SK-N-SH (cell line): Measurements from ENCODE around the gene EIF4E2. TPM values are rescaled to one million over a fixed set of nuclear protein-coding genes. Genes with fewer than 3 reads are reported as not detected.

Experiments used
- CTCF ChIA-PET: fragments of 300-600, 350-600 bp; formaldehyde crosslinking; extraction: SDS; loops from one replicate; lab custom pipeline; 2021; lab: Yijun Ruan, JAX
- POLR2A ChIA-PET: fragments of 350-600 bp; sonication (Branson Sonifier 250); formaldehyde crosslinking; extraction: SDS; loops from one replicate; lab custom pipeline; 2020; ENCODE audit warnings: antibody characterized with exemption, inconsistent platforms; lab: Yijun Ruan, JAX
- DNase-seq: peaks from one replicate; pipeline ENCODE4 v3.0.0; 2012
- H2AFZ ChIP-seq: fragments of 200-600 bp; sonication (generic); 2 replicates; pipeline ENCODE4 v1.8.1; 2016; ENCODE audit warnings: antibody characterized with exemption, mild to moderate bottlenecking, low read depth
- H3F3A ChIP-seq: fragments of 200-600 bp; sonication (generic); replicated peaks from 2 replicates; pipeline ENCODE3; 2016; ENCODE audit warnings: antibody characterized with exemption, mild to moderate bottlenecking; ENCODE audit not compliant: insufficient read depth
- H3K27ac ChIP-seq, 2 experiments: fragments of 200-500 bp in 1 of 2; fragments of 200-600 bp in 1 of 2; sonication (Bioruptor generic) in 1 of 2; sonication (generic), shearing (Covaris generic) in 1 of 2; 2 replicates each; pipeline versions ENCODE4 v1.5.1 to v1.6.1; 2014 to 2016; ENCODE audit warnings: low read depth in 2 of 2, inconsistent platforms in 1 of 2, low read length in 1 of 2, mild to moderate bottlenecking in 1 of 2, mixed read lengths in 1 of 2
- H3K27me3 ChIP-seq: fragments of 200-600 bp; sonication (generic), shearing (Covaris generic); 2 replicates; pipeline ENCODE4 v1.6.1; 2016; ENCODE audit warnings: mixed run types; ENCODE audit not compliant: insufficient read depth
- H3K36me3 ChIP-seq, 2 experiments: fragments of 200-500 bp in 1 of 2; fragments of 200-600 bp in 1 of 2; sonication (Bioruptor generic) in 1 of 2; sonication (generic) in 1 of 2; replicated peaks in 1 of 2; 2 replicates each; pipeline versions ENCODE3 to v1.5.1; 2014 to 2016; ENCODE audit warnings: low read length in 1 of 2, mild to moderate bottlenecking in 1 of 2; ENCODE audit not compliant: insufficient read depth in 2 of 2, control insufficient read depth in 1 of 2
- H3K4me1 ChIP-seq, 2 experiments: fragments of 200-500 bp in 1 of 2; fragments of 200-600 bp in 1 of 2; sonication (Bioruptor generic) in 1 of 2; sonication (generic), shearing (Covaris generic) in 1 of 2; 2 replicates each; pipeline versions ENCODE4 v1.5.1 to v1.6.1; 2014 to 2016; ENCODE audit warnings: low read depth in 1 of 2, low read length in 1 of 2, mixed run types in 1 of 2; ENCODE audit not compliant: insufficient read depth in 2 of 2, control insufficient read depth in 1 of 2
- H3K4me2 ChIP-seq: fragments of 200-600 bp; sonication (generic), shearing (Covaris generic); 2 replicates; pipeline ENCODE4 v1.6.1; 2017; ENCODE audit warnings: mixed run types
- H3K4me3 ChIP-seq, 2 experiments: fragments of 200-500 bp in 1 of 2; fragments of 200-600 bp in 1 of 2; sonication (Bioruptor generic) in 1 of 2; sonication (generic), shearing (Covaris generic) in 1 of 2; 2 replicates each; pipeline versions ENCODE4 v1.5.1 to v1.8.1; 2014 to 2016; ENCODE audit warnings: low read depth in 2 of 2, inconsistent platforms in 1 of 2, low read length in 1 of 2, mild to moderate bottlenecking in 1 of 2, mixed read lengths in 1 of 2, moderate library complexity in 1 of 2
- H3K79me2 ChIP-seq: fragments of 200-600 bp; sonication (generic); 2 replicates; pipeline ENCODE4 v1.8.1; 2017; ENCODE audit warnings: mild to moderate bottlenecking; ENCODE audit not compliant: insufficient read depth
- H3K9ac ChIP-seq: fragments of 200-600 bp; sonication (generic); 2 replicates; pipeline ENCODE4 v1.6.1; 2017; ENCODE audit warnings: mixed run types
- H3K9me2 ChIP-seq: fragments of 200-600 bp; sonication (generic); 2 replicates; pipeline ENCODE4 v1.6.1; 2017; ENCODE audit warnings: mixed run types
- H3K9me3 ChIP-seq: fragments of 200-600 bp; sonication (generic); 2 replicates; pipeline ENCODE4 v1.6.1; 2017; ENCODE audit warnings: mixed run types, mild to moderate bottlenecking, moderate library complexity
- H4K20me1 ChIP-seq: fragments of 200-600 bp; sonication (generic); 2 replicates; pipeline ENCODE4 v1.6.1; 2017; ENCODE audit warnings: mild to moderate bottlenecking, mixed run types; ENCODE audit not compliant: insufficient read depth
- CHD2 ChIP-seq: fragments of 150-350 bp; IDR thresholded peaks from 2 replicates; pipeline ENCODE4 v1.6.1; 2018; ENCODE audit warnings: low read length; ENCODE audit not compliant: partially characterized antibody
- FOXM1 ChIP-seq: IDR thresholded peaks from 2 replicates; pipeline ENCODE4 v1.4.0; 2012; ENCODE audit warnings: low read depth, mild to moderate bottlenecking
- IRF3 ChIP-seq: fragments of 150-350 bp; IDR thresholded peaks from 2 replicates; pipeline ENCODE4 v1.6.1; 2016; ENCODE audit warnings: mild to moderate bottlenecking, low read depth, low read length
- NFIC ChIP-seq: IDR thresholded peaks from 2 replicates; pipeline ENCODE4 v1.4.0; 2012; ENCODE audit warnings: borderline replicate concordance
- NRF1 ChIP-seq: IDR thresholded peaks from 2 replicates; pipeline ENCODE4 v1.6.1; 2012; ENCODE audit warnings: low read depth, mild to moderate bottlenecking, low read length
- PBX3 ChIP-seq: IDR thresholded peaks from 2 replicates; pipeline ENCODE4; 2012
- RAD21 ChIP-seq: IDR thresholded peaks from 2 replicates; pipeline ENCODE4 v1.6.1; 2012; ENCODE audit warnings: mild to moderate bottlenecking, low read length
- RCOR1 ChIP-seq: fragments of 150-350 bp; IDR thresholded peaks from 2 replicates; pipeline ENCODE4 v1.6.1; 2017; ENCODE audit warnings: antibody characterized with exemption, low read length
- RXRA ChIP-seq: IDR thresholded peaks from 2 replicates; pipeline ENCODE4 v1.4.0; 2012; ENCODE audit warnings: low read depth, mild to moderate bottlenecking, borderline replicate concordance
- TAF1 ChIP-seq: IDR thresholded peaks from 2 replicates; pipeline ENCODE4 v1.6.1; 2012; ENCODE audit warnings: low read depth, mild to moderate bottlenecking, low read length, moderate library complexity, borderline replicate concordance
- TCF12 ChIP-seq: IDR thresholded peaks from 2 replicates; pipeline ENCODE4 v1.4.0; 2012
- TEAD4 ChIP-seq: IDR thresholded peaks from 2 replicates; pipeline ENCODE4 v1.4.0; 2012; ENCODE audit warnings: mild to moderate bottlenecking, borderline replicate concordance; ENCODE audit not compliant: insufficient read depth
- USF2 ChIP-seq: fragments of 150-350 bp; IDR thresholded peaks from 2 replicates; pipeline ENCODE4 v1.6.1; 2017; ENCODE audit warnings: antibody characterized with exemption, low read length, low read depth, borderline replicate concordance
- YY1 ChIP-seq: IDR thresholded peaks from 2 replicates; pipeline ENCODE4 v1.4.0; 2012; ENCODE audit warnings: low read depth, mild to moderate bottlenecking
- WGBS: methylation state at CpG from one replicate; pipeline ENCODE4 v1.1.6; 2017; ENCODE audit warnings: low lambda C conversion rate; 5-methylcytosine and 5-hydroxymethylcytosine counted together
- polyA plus RNA-seq, 3 experiments: library from polyadenylated mRNA; depleted of rRNA; stranded (reverse); fragments of >200 nt; gene quantifications; 2 replicates each; pipeline ENCODE4 v1.2.3, GENCODE V29; 2012

EIF4E2 gene
- polyA plus RNA-seq, 1 of the 3 experiments (the other 2 are of a cell fraction), result 29.1 TPM

- no peak for TF ChIP-seq FOXM1
- TF ChIP-seq NFIC, result no peak
- TF ChIP-seq PBX3, result no peak
Measured at GRCh38 chr2:232592772-232593395, 42.4 kb downstream of the EIF4E2 start (continued).

- no peak for DNase-seq
- peaks cover 3% of the 10 kb centered on the region for H3F3A ChIP-seq
- no peak overlapping the region for H3K9ac ChIP-seq
- H3K9me2 ChIP-seq, result no peaks in the 10 kb centered on the region
- no peak for TF ChIP-seq RAD21
- no peak for TF ChIP-seq CHD2
- TF ChIP-seq TEAD4, result no peak
- TF ChIP-seq YY1, result no peak
- no peak for TF ChIP-seq RXRA
- no peak for TF ChIP-seq NRF1
- TF ChIP-seq RCOR1, result no peak
- TF ChIP-seq TAF1, result no peak
- no peak for TF ChIP-seq USF2
- no peak for TF ChIP-seq IRF3
- no peak for TF ChIP-seq NFIC
- TF ChIP-seq TCF12, result no peak
- H3K27me3 ChIP-seq, result no peaks in the 10 kb centered on the region
- H3K4me1 ChIP-seq, result peaks cover 5 to 6% of the 10 kb centered on the region in 2 experiments; a peak in 2 of 4 replicates
- no peaks in the 10 kb centered on the region for H3K9me3 ChIP-seq
- POLR2A ChIA-PET, result no interaction called here
- 77% methylated on average over 5 of the region's 7 CpGs for WGBS
- CTCF ChIA-PET, result interaction anchor here (0.6 to 1.2 kb wide), 3 partner anchors 11 to 657 kb away, joined by 3 to 5 read pairs (median 3); no protein-coding TSS in a partner anchor
- H3K36me3 ChIP-seq, result no peaks in the 10 kb centered on the region
- H3K4me2 ChIP-seq, result no peak overlapping the region
- H2AFZ ChIP-seq, result no peak overlapping the region
- H4K20me1 ChIP-seq, result no peaks in the 10 kb centered on the region
- no peak overlapping the region for H3K4me3 ChIP-seq
- no peak overlapping the region for H3K27ac ChIP-seq
- no peaks in the 10 kb centered on the region for H3K79me2 ChIP-seq
Measured at GRCh38 chr2:232593982-232594381, 43.5 kb downstream of the EIF4E2 start.
